Heart right ventricle (tissue), 16 donors: Measurements from ENCODE around the gene SPACA9. TPM values are rescaled to one million over a fixed set of nuclear protein-coding genes. Genes with fewer than 3 reads are reported as not detected.

Source experiments
- ATAC-seq, 8 donors: fragments of 200-7000 bp; cut with Tn5 transposase; one replicate each; pipeline ENCODE4 v1.9.1; 2020; ENCODE audit warnings: mild to moderate bottlenecking in 8 of 8, moderate library complexity in 8 of 8, moderate number of reproducible peaks in 1 of 8
- DNase-seq, 2 donors: peaks; one replicate each; pipeline ENCODE4 v3.0.0-alpha.2; 2020
- H3K27ac ChIP-seq, 10 donors: fragments of 200-600 bp; sonication (generic) in 2 of 10; one replicate each; pipeline versions ENCODE4 v1.5.0 to v1.8.0; 2020 to 2022; ENCODE audit warnings: mild to moderate bottlenecking in 3 of 10
- H3K27me3 ChIP-seq, 7 donors: fragments of 200-600 bp; one replicate each; pipeline ENCODE4 v1.8.0; 2021 to 2022; ENCODE audit warnings: mild to moderate bottlenecking in 2 of 7
- H3K36me3 ChIP-seq, 9 donors: fragments of 200-600 bp; sonication (generic) in 1 of 9; one replicate each; pipeline versions ENCODE4 v1.5.0 to v1.8.0; 2020 to 2022; ENCODE audit warnings: mild to moderate bottlenecking in 2 of 9
- H3K4me1 ChIP-seq, 9 donors: fragments of 200-600 bp; sonication (generic) in 1 of 9; one replicate each; pipeline versions ENCODE4 v1.5.0 to v1.8.0; 2020 to 2022; ENCODE audit warnings: mild to moderate bottlenecking in 4 of 9
- H3K4me3 ChIP-seq, 10 donors: fragments of 200-600 bp; sonication (generic) in 2 of 10; one replicate each; pipeline versions ENCODE4 v1.5.0 to v1.8.0; 2020 to 2022; ENCODE audit warnings: mild to moderate bottlenecking in 7 of 10, moderate library complexity in 2 of 10
- H3K9me3 ChIP-seq, 11 donors: fragments of 200-600 bp in 10 of 11; sonication (generic) in 2 of 11; one replicate each; pipeline versions ENCODE4 v1.5.0 to v1.8.0; 2013 to 2022; ENCODE audit warnings: mild to moderate bottlenecking in 2 of 11, control low read depth in 1 of 11, moderate library complexity in 1 of 11
- WGBS, 2 donors: extraction: QIAGEN DNeasy Blood & Tissue Kit; methylation state at CpG; one replicate each; pipeline ENCODE4 v1.1.7; 2013; ENCODE audit warnings: inconsistent platforms in 1 of 2; 5-methylcytosine and 5-hydroxymethylcytosine counted together
- intact Hi-C, 10 donors: fragments of 100-400 bp; cut with DNase I; formaldehyde crosslinking; loops; one replicate each; pipeline versions ENCODE4 v1.11.1 to v1.14.2; 2022
- polyA plus RNA-seq, 2 donors: library from polyadenylated mRNA; stranded (reverse); fragments of 200-250 nt; gene quantifications; one replicate each; pipeline ENCODE4 v1.2.3, GENCODE V29; 2013
- total RNA-seq, 10 donors: library from RNA; stranded (reverse); fragmentation: NEBNext Ultra II Directional in 3 of 10; extraction: Animal tissue kit (Norgen Biotek cat#: 25700) in 3 of 10; gene quantifications; one replicate each; pipeline versions ENCODE4 v1.2.1 to v1.2.4, GENCODE V29; 2021 to 2023
- TF ChIP-seq, protein P1 (sequence below), 9 donors: fragments of 200-600 bp; sonication (generic) in 2 of 9; IDR thresholded peaks; one replicate each; pipeline versions ENCODE4 v1.5.0 to v1.8.0; 2021 to 2022; ENCODE audit warnings: antibody characterized with exemption in 9 of 9, mild to moderate bottlenecking in 5 of 9, moderate library complexity in 1 of 9
- donor health status: Arrhythmogenic right ventricular cardiomyopathy.
- donor health status: ischemic (EF 13 %, LVEDD 7.1; RV severe dilation, severe dysfunction).
- donor health status: healthy with polysubstance abuse.
- donor health status: DM: no; HTN: yes; CAD: no.
- donor health status: DM: no; HTN: no; CAD: no.
- donor health status: ischemic (EF 25% LVEDD 6.9; RV normal size, moderate dysfunction).
- donor health status: ischemic (EF 25% LVEDD 5.7; RV mildly dilated, moderate dysfunction).
- donor health status: healthy.
- donor health status: DM: yes; HTN: yes; CAD: no.
- donor health status: Ischemic cardiomyopathy.
- donor health status: ischemic (EF 35%, LVEDD 5.7; RV mildly dilated, moderate dysfunction).
- donor health status: nonischemic (EF 11% LVEDD 7.7; RV severe dilation, severe dysfunction).
- donor health status: DM: yes; HTN: yes; CAD: no.
- donor health status: PGD.
- donor health status: ischemic (EF 29% LVEDD 5.4; RV normal size, mild dysfunction).
- donor health status: nonischemic (EF 23%, LVEDD 6.1; RV moderate dilation, normal function).

SPACA9 gene
- total and polyA plus RNA-seq, 12 donors: 1.7 to 10.1 (median 5.5) TPM

DNA sequence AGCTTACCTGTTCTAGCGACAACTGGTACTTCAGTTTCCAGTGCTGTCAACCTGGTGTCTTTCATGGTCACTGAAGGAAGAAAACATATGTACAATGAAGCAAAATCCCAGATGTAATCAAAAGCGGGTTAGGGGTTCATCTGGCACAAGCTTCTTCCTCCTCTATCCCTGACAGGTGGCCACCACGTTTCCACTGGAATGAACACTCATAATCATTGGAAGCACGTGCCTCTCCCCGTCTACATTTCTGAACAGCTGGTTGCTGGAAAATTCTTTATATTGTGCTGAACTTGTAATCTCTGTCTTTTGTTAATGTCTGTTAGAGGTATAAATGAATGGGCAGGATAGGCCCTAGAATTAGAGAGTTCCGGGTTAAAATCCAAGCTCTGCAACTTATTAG, 56.3 kb downstream of the SPACA9 start:
- TF ChIP-seq, protein P1, sequence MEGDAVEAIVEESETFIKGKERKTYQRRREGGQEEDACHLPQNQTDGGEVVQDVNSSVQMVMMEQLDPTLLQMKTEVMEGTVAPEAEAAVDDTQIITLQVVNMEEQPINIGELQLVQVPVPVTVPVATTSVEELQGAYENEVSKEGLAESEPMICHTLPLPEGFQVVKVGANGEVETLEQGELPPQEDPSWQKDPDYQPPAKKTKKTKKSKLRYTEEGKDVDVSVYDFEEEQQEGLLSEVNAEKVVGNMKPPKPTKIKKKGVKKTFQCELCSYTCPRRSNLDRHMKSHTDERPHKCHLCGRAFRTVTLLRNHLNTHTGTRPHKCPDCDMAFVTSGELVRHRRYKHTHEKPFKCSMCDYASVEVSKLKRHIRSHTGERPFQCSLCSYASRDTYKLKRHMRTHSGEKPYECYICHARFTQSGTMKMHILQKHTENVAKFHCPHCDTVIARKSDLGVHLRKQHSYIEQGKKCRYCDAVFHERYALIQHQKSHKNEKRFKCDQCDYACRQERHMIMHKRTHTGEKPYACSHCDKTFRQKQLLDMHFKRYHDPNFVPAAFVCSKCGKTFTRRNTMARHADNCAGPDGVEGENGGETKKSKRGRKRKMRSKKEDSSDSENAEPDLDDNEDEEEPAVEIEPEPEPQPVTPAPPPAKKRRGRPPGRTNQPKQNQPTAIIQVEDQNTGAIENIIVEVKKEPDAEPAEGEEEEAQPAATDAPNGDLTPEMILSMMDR (IDR thresholded peaks at IDR 0.05): no peak
- no peak for DNase-seq
- peaks cover 0 to 28% (median 13%) of the 10 kb centered on the region in 9 donors for H3K4me1 ChIP-seq
- 80 to 87% methylated on average over 6 of the region's 6 CpGs for WGBS, 2 donors
- no peak for ATAC-seq
- H3K36me3 ChIP-seq: peaks cover 0 to 45% (median 6%) of the 10 kb centered on the region in 9 donors
- no peak overlapping the region for H3K4me3 ChIP-seq
- H3K9me3 ChIP-seq: no peaks in the 10 kb centered on the region
- intact Hi-C loops: no loop called here
- H3K27me3 ChIP-seq: no peaks in the 10 kb centered on the region
- H3K27ac ChIP-seq: no peak overlapping the region

DNA sequence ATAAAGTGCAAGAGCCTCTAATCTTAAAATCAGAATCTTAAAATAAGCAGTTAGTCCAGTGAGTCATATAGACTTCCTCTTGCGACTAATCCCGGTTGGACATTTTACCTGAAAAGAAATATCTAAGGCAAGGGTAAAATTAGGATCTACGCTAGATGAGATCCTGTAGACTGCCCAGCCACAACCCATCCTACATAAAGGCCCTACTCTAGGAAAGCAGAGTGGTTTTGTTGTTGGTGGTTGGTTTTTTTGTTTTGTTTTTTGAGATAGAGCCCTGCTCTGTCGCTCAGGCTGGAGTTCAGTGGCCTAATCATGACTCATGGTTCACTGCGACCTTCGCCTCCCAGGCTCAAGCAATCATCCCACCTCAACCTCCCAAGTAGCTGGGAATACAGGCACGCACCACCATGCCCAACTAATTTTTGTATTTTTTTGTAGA, 58.8 kb downstream of the SPACA9 start:
- H3K9me3 ChIP-seq: no peaks in the 10 kb centered on the region
- no peak overlapping the region for H3K4me3 ChIP-seq
- no peak for ATAC-seq
- H3K36me3 ChIP-seq: peaks cover 0 to 26% (median 6%) of the 10 kb centered on the region in 9 donors
- no peaks in the 10 kb centered on the region for H3K27me3 ChIP-seq
- 94 to 97% methylated on average over 7 of the region's 7 CpGs for WGBS, 2 donors
- peaks cover 0 to 52% (median 28%) of the 10 kb centered on the region in 9 donors for H3K4me1 ChIP-seq
- intact Hi-C loops: no loop called here
- DNase-seq: no peak
- H3K27ac ChIP-seq: no peak overlapping the region
- TF ChIP-seq, protein P1 (IDR thresholded peaks at IDR 0.05): no peak

DNA sequence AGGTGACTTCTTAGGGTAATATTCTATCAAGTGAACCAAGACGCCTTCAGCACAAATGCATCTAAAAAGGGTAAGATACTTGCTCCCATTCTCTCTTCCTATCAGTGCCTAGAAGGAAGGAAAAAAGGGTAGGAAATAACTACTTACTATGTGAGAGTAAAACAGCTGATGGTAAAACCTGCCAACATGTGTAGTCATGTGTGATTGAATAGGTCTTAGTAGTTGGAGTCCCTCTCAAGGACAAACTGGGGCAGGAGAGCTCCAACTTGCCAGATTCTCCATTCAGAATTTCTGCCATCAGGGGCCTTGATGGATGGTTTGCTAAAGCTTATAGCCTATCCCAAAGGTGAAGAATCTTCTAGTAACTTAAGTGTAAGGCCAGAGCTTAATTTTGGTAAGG, 60.5 kb downstream of the SPACA9 start:
- DNase-seq (no peak), ATAC-seq (no peak)
- Histone ChIP-seq H3K9me3 (no peaks in the 10 kb centered on the region), H3K27ac (peak overlapping the region in 1 of 10 donors; percentile 49), H3K36me3 (peaks cover 0 to 10% (median 4%) of the 10 kb centered on the region in 9 donors), H3K27me3 (no peaks in the 10 kb centered on the region), H3K4me1 (peaks cover 0 to 66% (median 41%) of the 10 kb centered on the region in 9 donors), H3K4me3 (no peak overlapping the region)
- TF ChIP-seq, protein P1 (IDR thresholded peaks at IDR 0.05): no peak
- WGBS, 2 donors: 92 to 93% methylated on average over 1 of the region's 1 CpG
- intact Hi-C loops: no loop called here

Other genes with a start within 250 kb of the SPACA9 start
- 1 to 10 TPM; 4.2 to 6.4 (median 5.1) TPM for gene DDX31, start 208.9 kb upstream of the SPACA9 start, total RNA-seq
- gene DDX31, start 208.9 kb upstream of the SPACA9 start, polyA plus RNA-seq: 1 to 10 TPM; 4.0 to 5.3 TPM
- gene GTF3C4, start 208.4 kb upstream of the SPACA9 start, total RNA-seq: 10 to 100 TPM in 6 of 10 donors, 1 to 10 TPM in 4; 7.7 to 12.0 (median 10.7) TPM
- gene GTF3C4, start 208.4 kb upstream of the SPACA9 start, polyA plus RNA-seq: 1 to 10 TPM; 1.2 to 2.7 TPM
- gene AK8, start 614 bp upstream of the SPACA9 start, total RNA-seq: 1 to 10 TPM in 1 of 10 donors, under 1 TPM in 4, not detected in 5; 0.15 to 1.0 (median 0.26) TPM
- under 1 TPM in 1 of 2 donors, not detected in 1; 0.09 TPM for gene AK8, start 614 bp upstream of the SPACA9 start, polyA plus RNA-seq
- gene TSC1, start 65.7 kb downstream of the SPACA9 start, total RNA-seq: 10 to 100 TPM; 40.2 to 72.9 (median 55.5) TPM
- 10 to 100 TPM in 1 of 2 donors, 1 to 10 TPM in 1; 7.7 to 22.8 TPM for gene TSC1, start 65.7 kb downstream of the SPACA9 start, polyA plus RNA-seq
- gene GFI1B, start 99.8 kb downstream of the SPACA9 start, total RNA-seq: under 1 TPM in 7 of 10 donors, not detected in 3; 0.11 to 0.49 (median 0.33) TPM
- under 1 TPM in 1 of 2 donors, not detected in 1; 0.06 TPM for gene GFI1B, start 99.8 kb downstream of the SPACA9 start, polyA plus RNA-seq
- 10 to 100 TPM; 29.4 to 44.4 (median 35.2) TPM for gene GTF3C5, start 152.1 kb downstream of the SPACA9 start, total RNA-seq
- gene GTF3C5, start 152.1 kb downstream of the SPACA9 start, polyA plus RNA-seq: 10 to 100 TPM; 41.5 to 79.1 TPM
- gene CEL, start 183.1 kb downstream of the SPACA9 start, total RNA-seq: 10 to 100 TPM in 1 of 10 donors, 1 to 10 TPM in 9; 1.9 to 10.1 (median 2.8) TPM
- 1 to 10 TPM; 1.5 to 3.2 TPM for gene CEL, start 183.1 kb downstream of the SPACA9 start, polyA plus RNA-seq
- 10 to 100 TPM; 21.4 to 45.1 (median 28.1) TPM for gene RALGDS, start 242.3 kb downstream of the SPACA9 start, total RNA-seq
- gene RALGDS, start 242.3 kb downstream of the SPACA9 start, polyA plus RNA-seq: 10 to 100 TPM; 15.6 to 40.5 TPM